Measurements from ENCODE around the gene ZBTB20.

Gene ZBTB20

DNA sequence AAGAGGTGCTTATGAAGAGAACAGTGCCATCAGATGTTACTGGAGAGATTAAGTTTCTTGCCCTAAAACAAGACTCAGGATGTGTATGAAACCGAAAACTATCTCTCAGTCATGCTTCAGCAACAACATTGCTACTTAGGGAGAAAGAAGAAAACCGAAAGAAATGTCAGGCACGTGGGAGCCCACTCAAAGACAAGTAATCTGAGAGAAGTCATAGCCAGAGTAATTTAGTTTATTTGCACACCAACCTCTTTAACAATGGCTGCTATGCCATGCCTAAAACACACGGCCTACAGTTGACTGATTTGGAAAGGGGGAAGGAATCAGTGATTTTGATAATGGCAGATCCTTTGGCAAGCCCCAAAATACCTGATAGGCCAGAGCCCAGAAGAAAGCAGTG is 690.3 kb downstream of the ZBTB20 start:
- H3K4me3 ChIP-seq (ENCODE audit: control insufficient read depth, low read depth, low read length), result no peak overlapping the region
- DNase-seq (ENCODE audit: low read depth), result no peak
- TF ChIP-seq, protein P1, sequence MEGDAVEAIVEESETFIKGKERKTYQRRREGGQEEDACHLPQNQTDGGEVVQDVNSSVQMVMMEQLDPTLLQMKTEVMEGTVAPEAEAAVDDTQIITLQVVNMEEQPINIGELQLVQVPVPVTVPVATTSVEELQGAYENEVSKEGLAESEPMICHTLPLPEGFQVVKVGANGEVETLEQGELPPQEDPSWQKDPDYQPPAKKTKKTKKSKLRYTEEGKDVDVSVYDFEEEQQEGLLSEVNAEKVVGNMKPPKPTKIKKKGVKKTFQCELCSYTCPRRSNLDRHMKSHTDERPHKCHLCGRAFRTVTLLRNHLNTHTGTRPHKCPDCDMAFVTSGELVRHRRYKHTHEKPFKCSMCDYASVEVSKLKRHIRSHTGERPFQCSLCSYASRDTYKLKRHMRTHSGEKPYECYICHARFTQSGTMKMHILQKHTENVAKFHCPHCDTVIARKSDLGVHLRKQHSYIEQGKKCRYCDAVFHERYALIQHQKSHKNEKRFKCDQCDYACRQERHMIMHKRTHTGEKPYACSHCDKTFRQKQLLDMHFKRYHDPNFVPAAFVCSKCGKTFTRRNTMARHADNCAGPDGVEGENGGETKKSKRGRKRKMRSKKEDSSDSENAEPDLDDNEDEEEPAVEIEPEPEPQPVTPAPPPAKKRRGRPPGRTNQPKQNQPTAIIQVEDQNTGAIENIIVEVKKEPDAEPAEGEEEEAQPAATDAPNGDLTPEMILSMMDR (conservative IDR thresholded peaks at IDR 0.05; ENCODE audit: control insufficient read depth, insufficient read depth, low read depth, low read length), result no peak

DNA sequence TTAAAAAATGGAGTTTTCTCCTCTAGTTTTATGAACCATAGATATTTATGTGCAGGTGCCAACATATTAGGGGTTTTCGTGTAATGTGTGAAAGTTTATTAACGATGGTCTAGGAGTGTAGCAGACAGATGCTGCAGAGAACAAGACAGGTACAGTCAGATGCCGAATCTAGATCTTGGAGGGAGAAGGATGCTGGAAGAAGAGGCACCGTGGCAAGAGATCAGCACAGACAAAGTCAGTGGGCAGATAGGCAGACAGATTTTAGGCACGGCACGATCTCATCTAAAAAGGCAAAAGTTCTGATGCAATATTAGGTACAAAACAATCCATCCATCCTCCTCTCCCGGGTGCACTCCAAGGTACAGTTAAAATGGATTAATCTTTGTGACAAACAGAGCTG is 691.7 kb downstream of the ZBTB20 start:
- H3K4me3 ChIP-seq (ENCODE audit: control insufficient read depth, low read depth, low read length), result no peak overlapping the region
- no peak for DNase-seq (ENCODE audit: low read depth)
- TF ChIP-seq, protein P1 (conservative IDR thresholded peaks at IDR 0.05; ENCODE audit: control insufficient read depth, insufficient read depth, low read depth, low read length), result no peak

DNA sequence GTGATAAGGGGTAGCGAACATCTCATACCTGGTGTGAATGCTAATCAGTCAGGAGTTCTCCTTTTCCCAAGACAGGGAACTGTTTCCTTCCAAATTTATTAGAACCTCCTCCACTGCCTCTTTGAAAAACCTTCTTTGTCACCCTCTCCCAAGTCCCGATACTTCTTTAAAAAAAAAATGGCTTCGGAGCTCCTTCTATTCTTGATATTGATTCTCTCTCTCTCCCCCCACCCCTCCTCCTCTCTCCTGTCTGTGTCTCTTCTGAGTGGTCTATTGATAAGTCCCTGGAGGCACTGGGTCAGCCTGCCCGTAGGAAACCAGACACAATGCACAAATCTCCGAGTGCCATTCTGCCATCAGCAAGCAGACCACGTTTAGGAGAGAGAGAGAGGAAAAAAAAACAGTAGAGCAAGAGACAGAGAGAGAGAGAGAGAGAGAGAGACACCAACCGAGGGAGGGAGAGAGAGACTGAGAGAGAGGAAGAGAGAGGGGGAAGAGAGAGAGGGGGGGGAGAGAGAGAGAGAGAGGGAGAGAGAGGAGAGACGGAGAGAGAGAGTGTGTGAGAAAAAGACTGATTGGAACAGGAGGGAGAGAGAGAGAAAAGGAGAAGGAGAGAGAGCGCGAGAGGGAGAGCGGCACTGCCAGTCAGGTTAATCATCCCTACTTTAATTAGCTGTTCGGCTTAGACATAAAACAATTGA is 692.4 kb downstream of the ZBTB20 start:
- DNase-seq (ENCODE audit: low read depth), result peak; percentile 34
- H3K4me3 ChIP-seq (ENCODE audit: control insufficient read depth, low read depth, low read length), result peak overlapping the region; percentile 46
- TF ChIP-seq, protein P1 (conservative IDR thresholded peaks at IDR 0.05; ENCODE audit: control insufficient read depth, insufficient read depth, low read depth, low read length), result no peak

DNA sequence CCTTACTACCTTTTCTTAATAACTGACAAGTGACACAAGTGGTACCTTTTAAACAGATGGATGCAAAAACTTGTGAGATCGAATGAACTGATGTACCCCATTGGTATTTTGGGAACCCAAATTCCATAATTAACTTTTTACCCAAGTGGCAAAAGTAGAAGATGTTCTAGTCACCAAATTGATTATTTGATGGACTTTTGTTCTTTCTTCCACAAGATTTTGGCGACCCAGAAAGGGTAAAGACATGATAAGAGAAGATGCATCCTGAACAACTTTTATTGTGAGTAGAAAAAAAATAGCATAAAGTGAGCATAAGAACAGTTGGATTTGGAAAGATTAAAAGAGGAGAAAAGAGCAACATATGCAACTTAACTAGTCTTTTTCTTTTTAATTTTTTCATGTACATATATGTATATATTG is 693.7 kb downstream of the ZBTB20 start:
- TF ChIP-seq, protein P1 (conservative IDR thresholded peaks at IDR 0.05; ENCODE audit: control insufficient read depth, insufficient read depth, low read depth, low read length), result no peak
- H3K4me3 ChIP-seq (ENCODE audit: control insufficient read depth, low read depth, low read length), result no peak overlapping the region
- DNase-seq (ENCODE audit: low read depth), result no peak

DNA sequence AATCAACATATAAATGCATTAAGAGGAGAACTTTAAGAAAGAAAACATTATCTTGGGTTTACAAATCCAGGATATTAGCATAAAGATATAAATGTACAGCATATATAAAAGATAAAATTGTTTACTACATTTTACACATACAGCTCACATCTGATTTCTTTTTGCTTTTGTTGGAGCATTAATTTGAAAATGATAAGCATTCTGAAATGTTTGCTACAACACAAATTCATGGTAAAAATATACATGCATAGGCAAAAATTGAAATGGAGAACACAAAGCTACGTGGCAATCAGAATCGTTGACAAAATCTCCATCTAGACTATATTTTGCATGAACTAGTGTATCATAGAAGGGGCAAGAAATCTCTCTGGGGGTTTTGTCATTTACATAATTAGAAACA is 694.2 kb downstream of the ZBTB20 start:
- TF ChIP-seq, protein P1 (conservative IDR thresholded peaks at IDR 0.05; ENCODE audit: control insufficient read depth, insufficient read depth, low read depth, low read length), result no peak
- no peak for DNase-seq (ENCODE audit: low read depth)
- no peak overlapping the region for H3K4me3 ChIP-seq (ENCODE audit: control insufficient read depth, low read depth, low read length)

DNA sequence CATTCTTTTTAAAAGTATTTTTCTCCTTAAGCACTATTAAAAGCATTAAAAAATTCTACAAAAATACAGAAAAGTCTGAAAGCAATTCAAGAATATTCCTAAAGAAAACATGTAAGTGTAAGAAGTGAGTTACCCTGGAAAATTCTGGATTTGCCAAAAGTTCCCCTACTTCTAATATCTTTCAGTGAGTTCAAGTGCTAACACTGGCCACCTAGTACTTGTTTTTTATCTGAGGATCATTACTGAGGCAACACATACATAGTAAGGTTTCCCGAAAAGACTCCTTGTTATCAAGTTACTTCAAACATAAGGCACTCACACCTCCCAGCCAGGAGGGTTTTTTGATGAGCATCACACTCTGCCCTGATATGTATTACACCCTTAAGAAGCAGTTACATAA is 694.8 kb downstream of the ZBTB20 start:
- TF ChIP-seq, protein P1 (conservative IDR thresholded peaks at IDR 0.05; ENCODE audit: control insufficient read depth, insufficient read depth, low read depth, low read length), result no peak
- no peak overlapping the region for H3K4me3 ChIP-seq (ENCODE audit: control insufficient read depth, low read depth, low read length)
- DNase-seq (ENCODE audit: low read depth), result no peak
